ENCODE measurements around the gene SFTPD. TPM values are rescaled to one million over a fixed set of nuclear protein-coding genes. Genes with fewer than 3 reads are reported as not detected.
A peak's percentile ranks its signal among the peaks of the same experiment; 100 is the strongest.

Gene SFTPD
- total RNA-seq, 1 experiment from 2014 or later: not detected

- H3K36me3 ChIP-seq (ENCODE audit: insufficient read depth, low read length, poor library complexity, severe bottlenecking): no peaks in the 10 kb centered on the region
- H3K4me1 ChIP-seq (ENCODE audit: insufficient read depth, low read length, poor library complexity, severe bottlenecking): no peaks in the 10 kb centered on the region
- H3K27ac ChIP-seq (ENCODE audit: low read depth, low read length, poor library complexity, severe bottlenecking): no peak overlapping the region
- H3K9me3 ChIP-seq (ENCODE audit: low read depth, low read length, poor library complexity, severe bottlenecking): no peaks in the 10 kb centered on the region
- peaks cover 14% of the 10 kb centered on the region for H3K27me3 ChIP-seq (replicated peaks; ENCODE audit: insufficient read depth, low read depth, low read length, poor library complexity)
- ChIA-PET CTCF (no interaction called here), POLR2A (ENCODE audit: low non-redundant PET) (no interaction called here)
- intact Hi-C loops (cut with micrococcal nuclease; ENCODE audit: unreplicated experiment): no loop called here
- TF ChIP-seq, protein P1, sequence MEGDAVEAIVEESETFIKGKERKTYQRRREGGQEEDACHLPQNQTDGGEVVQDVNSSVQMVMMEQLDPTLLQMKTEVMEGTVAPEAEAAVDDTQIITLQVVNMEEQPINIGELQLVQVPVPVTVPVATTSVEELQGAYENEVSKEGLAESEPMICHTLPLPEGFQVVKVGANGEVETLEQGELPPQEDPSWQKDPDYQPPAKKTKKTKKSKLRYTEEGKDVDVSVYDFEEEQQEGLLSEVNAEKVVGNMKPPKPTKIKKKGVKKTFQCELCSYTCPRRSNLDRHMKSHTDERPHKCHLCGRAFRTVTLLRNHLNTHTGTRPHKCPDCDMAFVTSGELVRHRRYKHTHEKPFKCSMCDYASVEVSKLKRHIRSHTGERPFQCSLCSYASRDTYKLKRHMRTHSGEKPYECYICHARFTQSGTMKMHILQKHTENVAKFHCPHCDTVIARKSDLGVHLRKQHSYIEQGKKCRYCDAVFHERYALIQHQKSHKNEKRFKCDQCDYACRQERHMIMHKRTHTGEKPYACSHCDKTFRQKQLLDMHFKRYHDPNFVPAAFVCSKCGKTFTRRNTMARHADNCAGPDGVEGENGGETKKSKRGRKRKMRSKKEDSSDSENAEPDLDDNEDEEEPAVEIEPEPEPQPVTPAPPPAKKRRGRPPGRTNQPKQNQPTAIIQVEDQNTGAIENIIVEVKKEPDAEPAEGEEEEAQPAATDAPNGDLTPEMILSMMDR (conservative IDR thresholded peaks at IDR 0.05; ENCODE audit: low read depth, low read length): no peak
- TF ChIP-seq EZH2 (IDR thresholded peaks at IDR 0.05; ENCODE audit: borderline replicate concordance, low read depth, low read length, poor library complexity, severe bottlenecking): no peak
- no peak overlapping the region for H3K4me3 ChIP-seq (ENCODE audit: low read depth, low read length, poor library complexity, severe bottlenecking)
- no TSS peak for BruUV-seq (replicated peaks)
- no peak for DNase-seq (ENCODE audit: low spot score)
These were observed 18.2 kb downstream of the SFTPD start for GRCh38 chr10:79930751-79931150.

DNA sequence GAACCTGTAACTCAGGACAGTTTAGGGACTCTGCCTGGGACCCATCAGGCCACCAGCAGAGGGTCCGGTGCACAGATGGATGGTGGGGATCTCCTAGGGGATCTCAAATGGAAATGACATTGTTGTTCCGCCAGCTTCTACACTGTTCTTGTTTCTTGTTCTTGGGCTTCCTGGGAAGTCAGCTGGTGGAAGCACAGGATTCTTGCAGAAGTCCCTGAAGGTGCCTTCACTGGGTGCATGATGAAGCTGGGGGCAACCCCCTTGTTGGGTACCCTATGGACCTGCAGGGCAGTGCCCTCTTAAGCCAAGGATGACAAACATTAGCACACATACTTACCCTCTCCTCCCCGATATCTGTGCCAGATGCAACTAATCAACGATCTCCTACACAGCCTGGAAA is 18.6 kb downstream of the SFTPD start:
- no peak for DNase-seq (ENCODE audit: low spot score)
- H3K4me3 ChIP-seq (ENCODE audit: low read depth, low read length, poor library complexity, severe bottlenecking): no peak overlapping the region
- H3K27ac ChIP-seq (ENCODE audit: low read depth, low read length, poor library complexity, severe bottlenecking): no peak overlapping the region
- no peaks in the 10 kb centered on the region for H3K9me3 ChIP-seq (ENCODE audit: low read depth, low read length, poor library complexity, severe bottlenecking)
- CTCF ChIA-PET: no interaction called here
- no TSS peak for BruUV-seq (replicated peaks)
- no peak for TF ChIP-seq EZH2 (IDR thresholded peaks at IDR 0.05; ENCODE audit: borderline replicate concordance, low read depth, low read length, poor library complexity, severe bottlenecking)
- TF ChIP-seq, protein P1 (conservative IDR thresholded peaks at IDR 0.05; ENCODE audit: low read depth, low read length): no peak
- no peaks in the 10 kb centered on the region for H3K4me1 ChIP-seq (ENCODE audit: insufficient read depth, low read length, poor library complexity, severe bottlenecking)
- peaks cover 14% of the 10 kb centered on the region for H3K27me3 ChIP-seq (replicated peaks; ENCODE audit: insufficient read depth, low read depth, low read length, poor library complexity)
- intact Hi-C loops (cut with micrococcal nuclease; ENCODE audit: unreplicated experiment): no loop called here
- H3K36me3 ChIP-seq (ENCODE audit: insufficient read depth, low read length, poor library complexity, severe bottlenecking): no peaks in the 10 kb centered on the region
- POLR2A ChIA-PET (ENCODE audit: low non-redundant PET): no interaction called here

GRCh38 chr10:79929409-79929904 is 19.4 kb downstream of the SFTPD start:
- H3K27me3 ChIP-seq (replicated peaks; ENCODE audit: insufficient read depth, low read depth, low read length, poor library complexity): peaks cover 14% of the 10 kb centered on the region
- H3K4me1 ChIP-seq (ENCODE audit: insufficient read depth, low read length, poor library complexity, severe bottlenecking): no peaks in the 10 kb centered on the region
- no TSS peak for BruUV-seq (replicated peaks)
- ChIA-PET CTCF (no interaction called here), POLR2A (ENCODE audit: low non-redundant PET) (no interaction called here)
- no peaks in the 10 kb centered on the region for H3K9me3 ChIP-seq (ENCODE audit: low read depth, low read length, poor library complexity, severe bottlenecking)
- peak; percentile 74 for DNase-seq (ENCODE audit: low spot score)
- TF ChIP-seq, protein P1 (conservative IDR thresholded peaks at IDR 0.05; ENCODE audit: low read depth, low read length): peak; percentile 89
- TF ChIP-seq EZH2 (IDR thresholded peaks at IDR 0.05; ENCODE audit: borderline replicate concordance, low read depth, low read length, poor library complexity, severe bottlenecking): no peak
- intact Hi-C loops (cut with micrococcal nuclease; ENCODE audit: unreplicated experiment): loop anchor here (1.0 kb wide), 1 partner anchor 367 kb away; no protein-coding TSS in a partner anchor
- no peak overlapping the region for H3K4me3 ChIP-seq (ENCODE audit: low read depth, low read length, poor library complexity, severe bottlenecking)
- H3K27ac ChIP-seq (ENCODE audit: low read depth, low read length, poor library complexity, severe bottlenecking): no peak overlapping the region
- no peaks in the 10 kb centered on the region for H3K36me3 ChIP-seq (ENCODE audit: insufficient read depth, low read length, poor library complexity, severe bottlenecking)

Data from A673 (cell line).